LNCaP clone FGC (cell line): ENCODE measurements around the gene TLE6.

Experiments
- DNase-seq: peaks from one replicate; pipeline ENCODE4 v3.0.0-alpha.2; 2011; ENCODE audit warnings: low read depth
- H3K4me3 ChIP-seq: 2 replicates; pipeline ENCODE4 v1.5.1; 2011; ENCODE audit warnings: mild to moderate bottlenecking, low read depth, low read length, control low read depth
- TF ChIP-seq, protein P1 (sequence below): IDR thresholded peaks from 2 replicates; pipeline ENCODE4 v1.5.1; 2012; ENCODE audit warnings: mild to moderate bottlenecking; ENCODE audit not compliant: control insufficient read depth, insufficient read depth; ENCODE audit errors: extremely low read depth

The TLE6 gene

GRCh38 chr19:3001235-3001800, 24.0 kb downstream of the TLE6 start:
- TF ChIP-seq, protein P1, sequence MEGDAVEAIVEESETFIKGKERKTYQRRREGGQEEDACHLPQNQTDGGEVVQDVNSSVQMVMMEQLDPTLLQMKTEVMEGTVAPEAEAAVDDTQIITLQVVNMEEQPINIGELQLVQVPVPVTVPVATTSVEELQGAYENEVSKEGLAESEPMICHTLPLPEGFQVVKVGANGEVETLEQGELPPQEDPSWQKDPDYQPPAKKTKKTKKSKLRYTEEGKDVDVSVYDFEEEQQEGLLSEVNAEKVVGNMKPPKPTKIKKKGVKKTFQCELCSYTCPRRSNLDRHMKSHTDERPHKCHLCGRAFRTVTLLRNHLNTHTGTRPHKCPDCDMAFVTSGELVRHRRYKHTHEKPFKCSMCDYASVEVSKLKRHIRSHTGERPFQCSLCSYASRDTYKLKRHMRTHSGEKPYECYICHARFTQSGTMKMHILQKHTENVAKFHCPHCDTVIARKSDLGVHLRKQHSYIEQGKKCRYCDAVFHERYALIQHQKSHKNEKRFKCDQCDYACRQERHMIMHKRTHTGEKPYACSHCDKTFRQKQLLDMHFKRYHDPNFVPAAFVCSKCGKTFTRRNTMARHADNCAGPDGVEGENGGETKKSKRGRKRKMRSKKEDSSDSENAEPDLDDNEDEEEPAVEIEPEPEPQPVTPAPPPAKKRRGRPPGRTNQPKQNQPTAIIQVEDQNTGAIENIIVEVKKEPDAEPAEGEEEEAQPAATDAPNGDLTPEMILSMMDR: no peak
- no peak overlapping the region for H3K4me3 ChIP-seq
- DNase-seq: no peak

GRCh38 chr19:3003046-3003445, 25.7 kb downstream of the TLE6 start:
- DNase-seq: no peak
- TF ChIP-seq, protein P1: no peak
- no peak overlapping the region for H3K4me3 ChIP-seq

- no peak overlapping the region for H3K4me3 ChIP-seq
- DNase-seq: no peak
- TF ChIP-seq, protein P1: no peak
Measured at GRCh38 chr19:3004522-3004921, 27.2 kb downstream of the TLE6 start.

- H3K4me3 ChIP-seq: no peak overlapping the region
- TF ChIP-seq, protein P1: no peak
- DNase-seq: no peak
Measured at GRCh38 chr19:3005345-3005744, 28.0 kb downstream of the TLE6 start.

DNA sequence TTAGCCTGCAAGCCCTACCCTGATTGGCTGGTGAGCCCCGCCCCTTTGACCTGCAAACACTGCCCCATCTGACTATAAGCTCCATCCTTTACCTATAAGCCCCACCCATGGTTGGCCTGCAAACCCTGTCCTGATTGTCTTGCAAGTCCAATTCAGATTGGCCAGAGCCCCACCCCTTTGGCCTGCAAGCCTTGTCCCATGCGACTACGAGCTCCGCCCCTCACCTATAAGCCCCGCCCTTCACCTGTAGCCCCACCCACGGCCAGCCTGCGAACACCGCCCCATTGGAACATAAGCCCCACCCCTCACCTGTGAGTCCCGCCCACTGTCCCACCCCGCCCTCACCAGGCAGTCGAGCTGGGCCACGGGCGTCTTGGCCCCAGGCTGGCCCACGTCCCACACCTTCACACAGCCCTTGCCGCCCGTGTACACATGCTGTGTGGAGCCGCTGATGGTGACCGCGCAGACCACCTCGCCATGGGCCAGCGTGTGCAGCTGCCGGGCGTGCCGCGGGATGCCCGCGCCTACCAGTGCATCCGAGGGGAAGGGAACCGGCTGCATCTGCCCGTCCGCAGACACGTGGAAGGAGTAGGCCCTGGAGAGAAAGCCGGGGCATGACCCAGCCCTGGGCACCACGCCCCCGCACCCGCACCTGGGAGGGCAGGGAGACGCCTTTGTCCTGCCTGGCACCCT, 28.9 kb downstream of the TLE6 start:
- DNase-seq: peak; percentile 22

GRCh38 chr19:3007975-3008374, 30.6 kb downstream of the TLE6 start:
- TF ChIP-seq, protein P1: no peak
- DNase-seq: no peak
- H3K4me3 ChIP-seq: no peak overlapping the region

More for the DNA sequence above, 28.9 kb downstream of the TLE6 start:
- no peak overlapping the region for H3K4me3 ChIP-seq
- TF ChIP-seq, protein P1: no peak

GRCh38 chr19:3008994-3009393, 31.6 kb downstream of the TLE6 start:
- TF ChIP-seq, protein P1: no peak
- no peak overlapping the region for H3K4me3 ChIP-seq
- no peak for DNase-seq
